ENCODE results near the gene IL17RC. TPM values are rescaled to one million over a fixed set of nuclear protein-coding genes. Genes with fewer than 3 reads are reported as not detected.

Gene IL17RC
- total and polyA plus RNA-seq, 12 donors = 18.6 to 62.3 (median 28.4) TPM

DNA sequence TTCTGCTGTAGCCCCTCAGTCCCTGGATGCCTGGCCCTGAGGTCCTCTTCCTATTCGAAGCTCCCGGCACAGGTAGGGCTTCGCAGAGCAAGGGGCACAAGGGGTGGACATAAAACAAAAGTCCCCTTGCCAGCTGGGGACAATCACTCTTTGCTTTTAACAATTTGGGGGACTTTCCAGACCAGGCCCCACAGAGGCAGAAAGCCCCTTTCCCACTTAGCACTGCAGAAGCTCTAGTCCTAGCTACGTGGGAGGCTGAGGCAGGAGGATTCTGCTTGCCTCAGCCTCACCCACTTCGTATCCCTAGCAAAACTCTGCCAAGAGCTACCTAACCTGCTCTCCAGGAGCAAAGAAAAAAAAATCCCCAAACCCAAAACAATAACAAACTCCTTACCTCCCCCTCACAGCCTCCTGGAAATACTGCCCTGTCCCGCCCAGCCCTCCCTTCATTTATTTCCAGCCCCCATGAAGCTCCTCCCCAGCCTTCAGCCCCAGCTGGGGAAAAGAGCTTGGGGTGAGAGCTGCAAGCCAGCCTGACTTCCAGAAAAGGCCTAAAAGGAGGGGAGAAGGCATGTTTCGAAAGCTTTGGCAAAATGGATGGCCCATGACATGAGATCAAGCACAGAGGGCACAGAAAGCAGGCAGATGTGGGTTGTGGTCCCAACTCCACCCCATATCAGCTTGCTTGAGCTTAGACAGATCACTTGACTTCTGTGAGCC is 36.9 kb upstream of the IL17RC start, which contains the start of gene CIDEC:
Gene CIDEC (minus strand): TSS at position 424 of the 720 bp plus-strand sequence. CDS start 1,767 bp downstream, outside the sequence.
- no peaks in the 10 kb centered on the region for H3K9me3 ChIP-seq
- ATAC-seq (no peak), DNase-seq (no peak)
- no peaks in the 10 kb centered on the region for H3K27me3 ChIP-seq
- H3K4me1 ChIP-seq = no peaks in the 10 kb centered on the region
- TF ChIP-seq, protein P1, sequence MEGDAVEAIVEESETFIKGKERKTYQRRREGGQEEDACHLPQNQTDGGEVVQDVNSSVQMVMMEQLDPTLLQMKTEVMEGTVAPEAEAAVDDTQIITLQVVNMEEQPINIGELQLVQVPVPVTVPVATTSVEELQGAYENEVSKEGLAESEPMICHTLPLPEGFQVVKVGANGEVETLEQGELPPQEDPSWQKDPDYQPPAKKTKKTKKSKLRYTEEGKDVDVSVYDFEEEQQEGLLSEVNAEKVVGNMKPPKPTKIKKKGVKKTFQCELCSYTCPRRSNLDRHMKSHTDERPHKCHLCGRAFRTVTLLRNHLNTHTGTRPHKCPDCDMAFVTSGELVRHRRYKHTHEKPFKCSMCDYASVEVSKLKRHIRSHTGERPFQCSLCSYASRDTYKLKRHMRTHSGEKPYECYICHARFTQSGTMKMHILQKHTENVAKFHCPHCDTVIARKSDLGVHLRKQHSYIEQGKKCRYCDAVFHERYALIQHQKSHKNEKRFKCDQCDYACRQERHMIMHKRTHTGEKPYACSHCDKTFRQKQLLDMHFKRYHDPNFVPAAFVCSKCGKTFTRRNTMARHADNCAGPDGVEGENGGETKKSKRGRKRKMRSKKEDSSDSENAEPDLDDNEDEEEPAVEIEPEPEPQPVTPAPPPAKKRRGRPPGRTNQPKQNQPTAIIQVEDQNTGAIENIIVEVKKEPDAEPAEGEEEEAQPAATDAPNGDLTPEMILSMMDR (IDR thresholded peaks at IDR 0.05) = no peak
- H3K27ac ChIP-seq = no peak within 1 kb of the TSS
- no peak within 1 kb of the TSS for H3K4me3 ChIP-seq
- H3K36me3 ChIP-seq = no peaks in the 10 kb centered on the region
- intact Hi-C loops (cut with DNase I) = no loop called here
- WGBS, 2 donors = 81 to 89% methylated on average over 7 of the region's 7 CpGs

DNA sequence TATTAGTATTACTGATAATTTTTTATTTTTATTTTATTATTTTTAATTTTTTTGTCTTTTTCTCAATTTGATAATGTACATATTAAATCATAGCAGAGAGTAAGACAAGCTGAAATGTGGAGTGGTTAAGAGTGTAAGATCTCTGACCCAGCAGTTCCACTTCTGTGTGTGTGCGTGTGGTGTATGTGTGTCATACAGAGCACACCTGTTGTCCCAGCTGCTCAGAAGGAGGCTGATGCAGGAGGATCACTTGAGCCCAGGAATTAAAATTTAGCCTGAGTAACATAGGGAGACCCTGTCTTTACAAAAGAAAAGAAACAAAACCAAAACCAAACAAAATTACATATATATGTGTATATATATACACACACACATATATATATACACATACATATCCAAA is 35.5 kb upstream of the IL17RC start:
- 98 to 100% methylated on average over 1 of the region's 1 CpG for WGBS, 2 donors
- DNase-seq = no peak
- TF ChIP-seq, protein P1 (IDR thresholded peaks at IDR 0.05) = no peak
- H3K27me3 ChIP-seq = no peaks in the 10 kb centered on the region
- H3K4me3 ChIP-seq = no peak overlapping the region
- no peaks in the 10 kb centered on the region for H3K4me1 ChIP-seq
- no peak for ATAC-seq
- no peak overlapping the region for H3K27ac ChIP-seq
- intact Hi-C loops (cut with DNase I) = no loop called here
- no peaks in the 10 kb centered on the region for H3K36me3 ChIP-seq
- H3K9me3 ChIP-seq = no peaks in the 10 kb centered on the region

DNA sequence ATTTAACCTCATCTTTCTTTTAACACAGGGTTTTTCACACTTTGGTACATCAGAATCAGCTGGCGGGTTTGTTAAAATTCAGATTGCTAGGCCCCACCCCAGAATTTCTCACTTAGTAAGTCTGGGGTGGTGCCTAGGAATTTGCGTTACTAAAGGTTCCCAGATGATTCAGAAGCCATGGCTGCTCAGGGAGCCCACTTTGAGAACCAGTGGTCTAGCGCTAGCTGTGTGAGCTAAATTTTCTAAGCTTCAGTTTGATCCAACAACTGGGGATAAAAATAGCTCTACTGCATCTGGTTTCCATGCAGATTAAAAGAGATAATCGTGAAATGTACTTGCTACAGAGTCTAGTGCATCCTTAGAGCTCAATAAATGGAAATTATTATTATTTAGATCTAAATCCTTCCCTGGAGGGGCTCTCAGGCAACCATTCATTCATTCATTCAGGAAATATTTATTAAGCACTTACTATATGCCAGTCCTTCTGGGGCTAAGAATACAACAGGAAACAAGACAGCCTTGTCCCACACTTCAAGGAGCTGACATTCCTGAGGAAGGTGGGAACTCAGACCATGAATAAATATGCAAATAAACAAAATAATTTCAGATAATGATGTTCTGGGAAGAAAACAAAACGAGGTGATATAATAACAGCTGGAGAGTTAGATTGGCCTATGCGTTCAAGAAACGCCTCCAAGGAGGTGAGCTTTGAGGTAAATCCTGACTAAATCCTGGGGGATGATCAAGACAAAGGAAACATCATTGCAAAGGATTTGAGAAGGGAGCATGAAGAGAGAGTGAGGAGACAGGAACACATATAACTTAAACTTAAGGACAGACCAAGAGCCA is 33.0 kb upstream of the IL17RC start:
- ATAC-seq (no peak), DNase-seq (no peak)
- Histone ChIP-seq H3K36me3 (no peaks in the 10 kb centered on the region), H3K9me3 (no peaks in the 10 kb centered on the region), H3K27me3 (no peaks in the 10 kb centered on the region), H3K27ac (no peak overlapping the region), H3K4me3 (no peak overlapping the region), H3K4me1 (no peaks in the 10 kb centered on the region)
- WGBS, 2 donors = 75 to 79% methylated on average over 7 of the region's 7 CpGs
- TF ChIP-seq, protein P1 (IDR thresholded peaks at IDR 0.05) = no peak
- intact Hi-C loops (cut with DNase I) = no loop called here

DNA sequence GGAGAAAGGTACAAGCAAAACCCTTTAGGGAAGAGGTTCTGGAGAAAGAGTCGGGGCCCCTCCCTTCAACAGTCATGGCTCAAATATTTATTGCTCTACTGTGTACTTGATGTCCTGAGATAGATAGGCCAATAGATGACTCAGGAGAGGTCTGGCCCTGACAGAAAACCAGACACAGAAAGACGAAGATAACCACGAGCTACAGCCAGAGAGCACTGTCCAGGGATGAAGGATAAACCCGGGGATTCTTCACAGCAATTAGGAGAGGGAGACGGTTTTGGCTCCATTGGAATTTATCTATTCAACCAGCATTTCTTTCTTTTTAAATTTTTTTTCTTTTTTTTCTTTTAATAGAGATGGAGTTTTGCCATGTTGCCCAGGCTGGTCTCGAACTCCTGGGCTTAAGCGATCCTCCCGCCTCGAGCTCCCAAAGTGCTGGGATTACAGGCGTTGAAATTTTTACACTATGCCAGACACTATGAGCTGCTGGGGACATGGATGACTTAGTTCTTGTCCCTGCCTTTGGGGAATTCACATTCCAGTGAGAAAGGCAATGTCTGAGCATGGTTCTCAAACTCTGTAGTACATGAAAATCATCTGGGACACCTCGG is 32.2 kb upstream of the IL17RC start:
- H3K36me3 ChIP-seq = no peaks in the 10 kb centered on the region
- no peaks in the 10 kb centered on the region for H3K27me3 ChIP-seq
- TF ChIP-seq, protein P1 (IDR thresholded peaks at IDR 0.05) = no peak
- peaks cover 0 to under 1% (median 0%) of the 10 kb centered on the region in 9 donors for H3K4me1 ChIP-seq
- DNase-seq (no peak), ATAC-seq (peak in 2 of 8 donors; percentile 30 to 44)
- no peak overlapping the region for H3K4me3 ChIP-seq
- no peaks in the 10 kb centered on the region for H3K9me3 ChIP-seq
- intact Hi-C loops (cut with DNase I) = no loop called here
- WGBS, 2 donors = 71 to 73% methylated on average over 11 of the region's 11 CpGs
- H3K27ac ChIP-seq = no peak overlapping the region

Measured in heart right ventricle (tissue), 16 donors.